Measurements from ENCODE around the gene SELENOI.
"Not testable (repeated sequence)": the region's sequence is repeated elsewhere in the genome, so short reads cannot be mapped to it uniquely, and the experiment has no call there.

SELENOI gene

GRCh38 chr2:26300234-26300925 is 45.6 kb upstream of the SELENOI start:
- peak overlapping the region; percentile 57 for H3K4me3 ChIP-seq (ENCODE audit: low read depth, low read length)
- DNase-seq (ENCODE audit: low read depth, low spot score) = no peak
- TF ChIP-seq, protein P1, sequence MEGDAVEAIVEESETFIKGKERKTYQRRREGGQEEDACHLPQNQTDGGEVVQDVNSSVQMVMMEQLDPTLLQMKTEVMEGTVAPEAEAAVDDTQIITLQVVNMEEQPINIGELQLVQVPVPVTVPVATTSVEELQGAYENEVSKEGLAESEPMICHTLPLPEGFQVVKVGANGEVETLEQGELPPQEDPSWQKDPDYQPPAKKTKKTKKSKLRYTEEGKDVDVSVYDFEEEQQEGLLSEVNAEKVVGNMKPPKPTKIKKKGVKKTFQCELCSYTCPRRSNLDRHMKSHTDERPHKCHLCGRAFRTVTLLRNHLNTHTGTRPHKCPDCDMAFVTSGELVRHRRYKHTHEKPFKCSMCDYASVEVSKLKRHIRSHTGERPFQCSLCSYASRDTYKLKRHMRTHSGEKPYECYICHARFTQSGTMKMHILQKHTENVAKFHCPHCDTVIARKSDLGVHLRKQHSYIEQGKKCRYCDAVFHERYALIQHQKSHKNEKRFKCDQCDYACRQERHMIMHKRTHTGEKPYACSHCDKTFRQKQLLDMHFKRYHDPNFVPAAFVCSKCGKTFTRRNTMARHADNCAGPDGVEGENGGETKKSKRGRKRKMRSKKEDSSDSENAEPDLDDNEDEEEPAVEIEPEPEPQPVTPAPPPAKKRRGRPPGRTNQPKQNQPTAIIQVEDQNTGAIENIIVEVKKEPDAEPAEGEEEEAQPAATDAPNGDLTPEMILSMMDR (IDR thresholded peaks at IDR 0.05; ENCODE audit: insufficient read depth, low read length, missing control alignments) = no peak
- ChIA-PET POLR2A (no interaction called here), CTCF (interaction anchor here (0.9 to 1.3 kb wide), 4 partner anchors 11 to 116 kb away, joined by 3 to 4 read pairs (median 4); no protein-coding TSS in a partner anchor)

- TF ChIP-seq, protein P1 (IDR thresholded peaks at IDR 0.05; ENCODE audit: insufficient read depth, low read length, missing control alignments) = no peak
- no peak for DNase-seq (ENCODE audit: low read depth, low spot score)
- H3K4me3 ChIP-seq (ENCODE audit: low read depth, low read length) = no peak overlapping the region
- ChIA-PET POLR2A (no interaction called here), CTCF (interaction anchor here (1.0 to 1.1 kb wide), 2 partner anchors 10 to 17 kb away, joined by 3 read pairs; no protein-coding TSS in a partner anchor)
Measured at GRCh38 chr2:26302846-26303245, 43.1 kb upstream of the SELENOI start.

DNA sequence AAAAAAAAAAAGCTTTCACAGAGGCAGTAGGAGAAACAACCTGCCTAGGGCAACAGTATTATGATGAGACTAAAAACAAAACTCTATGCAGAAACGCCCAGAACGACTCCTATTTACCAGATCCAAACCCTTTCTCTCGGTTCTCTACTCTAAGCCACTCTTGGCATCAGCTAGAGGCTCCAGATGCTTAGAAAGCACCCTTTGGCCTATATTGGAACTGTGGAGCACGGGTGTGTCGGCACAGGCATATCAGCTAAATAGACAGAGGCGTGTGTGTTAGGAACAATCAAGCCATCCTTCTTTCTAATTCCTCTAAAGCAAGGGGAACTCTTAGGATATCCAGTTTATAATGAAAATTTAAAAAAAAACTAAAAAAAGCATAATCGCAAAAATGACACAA is 40.8 kb upstream of the SELENOI start:
- ChIA-PET CTCF (interaction anchor here (1.0 to 1.9 kb wide), 3 partner anchors 10 to 25 kb away, joined by 3 to 4 read pairs (median 3); no protein-coding TSS in a partner anchor), POLR2A (interaction anchor here (0.6 kb wide), 1 partner anchor 71 kb away, joined by 3 read pairs; no protein-coding TSS in a partner anchor)
- DNase-seq (ENCODE audit: low read depth, low spot score); H3K4me3 ChIP-seq (ENCODE audit: low read depth, low read length): not testable (repeated sequence)

GRCh38 chr2:26305540-26305939 is 40.4 kb upstream of the SELENOI start:
- TF ChIP-seq, protein P1 (IDR thresholded peaks at IDR 0.05; ENCODE audit: insufficient read depth, low read length, missing control alignments) = no peak
- POLR2A ChIA-PET = interaction anchor here (0.6 kb wide), 1 partner anchor 71 kb away, joined by 3 read pairs; no protein-coding TSS in a partner anchor
- CTCF ChIA-PET = interaction anchor here (0.6 to 1.2 kb wide), 3 partner anchors 10 to 157 kb away, joined by 3 read pairs; no protein-coding TSS in a partner anchor
- no peak overlapping the region for H3K4me3 ChIP-seq (ENCODE audit: low read depth, low read length)
- DNase-seq (ENCODE audit: low read depth, low spot score) = no peak

DNA sequence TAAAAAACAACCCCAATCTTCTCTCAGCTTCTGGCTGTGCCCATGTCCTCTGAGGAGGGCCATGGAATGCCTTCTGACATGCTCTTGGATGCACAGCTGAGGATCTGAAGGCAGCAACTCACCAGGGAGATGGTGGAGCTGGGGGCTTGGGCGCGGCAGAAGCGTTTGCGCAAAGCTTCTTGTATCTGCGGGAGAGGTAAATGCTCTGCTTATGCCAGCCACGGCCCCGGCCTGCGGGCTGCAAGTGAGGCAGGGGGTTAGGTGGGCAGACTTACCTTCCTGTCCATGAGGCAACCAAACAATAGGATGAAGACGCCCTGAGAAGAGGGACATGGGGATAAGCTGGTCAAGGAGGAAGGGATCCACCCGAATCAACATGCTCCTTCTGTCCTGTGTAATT is 36.0 kb upstream of the SELENOI start:
- DNase-seq (ENCODE audit: low read depth, low spot score) = no peak
- CTCF ChIA-PET = interaction anchor here (1.0 to 1.2 kb wide), 2 partner anchors 9 to 20 kb away, joined by 3 to 5 read pairs; no protein-coding TSS in a partner anchor
- POLR2A ChIA-PET = no interaction called here
- TF ChIP-seq, protein P1 (IDR thresholded peaks at IDR 0.05; ENCODE audit: insufficient read depth, low read length, missing control alignments) = no peak
- H3K4me3 ChIP-seq (ENCODE audit: low read depth, low read length) = no peak overlapping the region

- TF ChIP-seq, protein P1 (IDR thresholded peaks at IDR 0.05; ENCODE audit: insufficient read depth, low read length, missing control alignments) = no peak
- POLR2A ChIA-PET = no interaction called here
- no peak overlapping the region for H3K4me3 ChIP-seq (ENCODE audit: low read depth, low read length)
- no peak for DNase-seq (ENCODE audit: low read depth, low spot score)
- CTCF ChIA-PET = interaction anchor here (1.0 kb wide), 1 partner anchor 10 kb away, joined by 3 read pairs; no protein-coding TSS in a partner anchor
Measured at GRCh38 chr2:26312471-26312870, 33.5 kb upstream of the SELENOI start.

All from AG04449 (cell line).